Femur (tissue), 1 donor: Measurements from ENCODE around the gene CTDNEP1.
A peak's percentile ranks its signal among the peaks of the same experiment; 100 is the strongest.
"Not testable (repeated sequence)": the region's sequence is repeated elsewhere in the genome, so short reads cannot be mapped to it uniquely, and the experiment has no call there.

ENCODE experiments used
- DNase-seq: peaks from one replicate; pipeline ENCODE4 v3.0.0-alpha.2; 2017

CTDNEP1 gene

GRCh38 chr17:7243838-7244237 lies 7.7 kb downstream of the CTDNEP1 start:
- DNase-seq, result not testable (repeated sequence)

- DNase-seq, result no peak
Observed at GRCh38 chr17:7243453-7243729, 8.1 kb downstream of the CTDNEP1 start.

GRCh38 chr17:7242717-7243452 lies 8.6 kb downstream of the CTDNEP1 start:
- DNase-seq, result peak; percentile 97

GRCh38 chr17:7241783-7242716 lies 9.5 kb downstream of the CTDNEP1 start, which contains the start of gene GABARAP:
GABARAP (minus strand) TSS chr17:7242449; CDS start chr17:7242330, 119 bp downstream.
- DNase-seq, result peak; percentile 97

GRCh38 chr17:7241090-7241733 lies 10.3 kb downstream of the CTDNEP1 start:
- DNase-seq, result no peak

- no peak for DNase-seq
Observed at GRCh38 chr17:7240375-7240774, 11.2 kb downstream of the CTDNEP1 start.

GRCh38 chr17:7239091-7240027 lies 12.2 kb downstream of the CTDNEP1 start, which contains the start of gene PHF23:
PHF23 (minus strand) TSS chr17:7239457; CDS start chr17:7239279, 178 bp downstream.
- peak; percentile 100 for DNase-seq

- peak; percentile 62 for DNase-seq
Observed at GRCh38 chr17:7238420-7239090, 13.0 kb downstream of the CTDNEP1 start.

GRCh38 chr17:7237761-7238419 lies 13.6 kb downstream of the CTDNEP1 start:
- peak; percentile 84 for DNase-seq

- DNase-seq, result no peak
Observed at GRCh38 chr17:7237266-7237760, 14.2 kb downstream of the CTDNEP1 start.

GRCh38 chr17:7236808-7237207 lies 14.7 kb downstream of the CTDNEP1 start:
- no peak for DNase-seq

GRCh38 chr17:7235693-7236665 lies 15.6 kb downstream of the CTDNEP1 start:
- peak; percentile 25 for DNase-seq

- DNase-seq, result peak; percentile 97
Observed at GRCh38 chr17:7234083-7234951, 17.2 kb downstream of the CTDNEP1 start, which contains the start of gene DVL2. DVL2 (minus strand) TSS chr17:7234517; CDS start chr17:7234262, 255 bp downstream.

GRCh38 chr17:7233701-7234082 lies 17.8 kb downstream of the CTDNEP1 start:
- DNase-seq, result no peak

GRCh38 chr17:7232114-7232513 lies 19.4 kb downstream of the CTDNEP1 start:
- no peak for DNase-seq

- DNase-seq, result no peak
Observed at GRCh38 chr17:7229504-7229903, 22.0 kb downstream of the CTDNEP1 start.

GRCh38 chr17:7228920-7229319 lies 22.6 kb downstream of the CTDNEP1 start:
- no peak for DNase-seq
